Measurements from ENCODE around the gene PUS10. TPM values are rescaled to one million over a fixed set of nuclear protein-coding genes. Genes with fewer than 3 reads are reported as not detected.
"Not testable (repeated sequence)": the region's sequence is repeated elsewhere in the genome, so short reads cannot be mapped to it uniquely, and the experiment has no call there.

Gene PUS10, protein sequence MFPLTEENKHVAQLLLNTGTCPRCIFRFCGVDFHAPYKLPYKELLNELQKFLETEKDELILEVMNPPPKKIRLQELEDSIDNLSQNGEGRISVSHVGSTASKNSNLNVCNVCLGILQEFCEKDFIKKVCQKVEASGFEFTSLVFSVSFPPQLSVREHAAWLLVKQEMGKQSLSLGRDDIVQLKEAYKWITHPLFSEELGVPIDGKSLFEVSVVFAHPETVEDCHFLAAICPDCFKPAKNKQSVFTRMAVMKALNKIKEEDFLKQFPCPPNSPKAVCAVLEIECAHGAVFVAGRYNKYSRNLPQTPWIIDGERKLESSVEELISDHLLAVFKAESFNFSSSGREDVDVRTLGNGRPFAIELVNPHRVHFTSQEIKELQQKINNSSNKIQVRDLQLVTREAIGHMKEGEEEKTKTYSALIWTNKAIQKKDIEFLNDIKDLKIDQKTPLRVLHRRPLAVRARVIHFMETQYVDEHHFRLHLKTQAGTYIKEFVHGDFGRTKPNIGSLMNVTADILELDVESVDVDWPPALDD
- 1 to 10 TPM; 6.5 to 8.4 (median 6.5) TPM for total RNA-seq

DNA sequence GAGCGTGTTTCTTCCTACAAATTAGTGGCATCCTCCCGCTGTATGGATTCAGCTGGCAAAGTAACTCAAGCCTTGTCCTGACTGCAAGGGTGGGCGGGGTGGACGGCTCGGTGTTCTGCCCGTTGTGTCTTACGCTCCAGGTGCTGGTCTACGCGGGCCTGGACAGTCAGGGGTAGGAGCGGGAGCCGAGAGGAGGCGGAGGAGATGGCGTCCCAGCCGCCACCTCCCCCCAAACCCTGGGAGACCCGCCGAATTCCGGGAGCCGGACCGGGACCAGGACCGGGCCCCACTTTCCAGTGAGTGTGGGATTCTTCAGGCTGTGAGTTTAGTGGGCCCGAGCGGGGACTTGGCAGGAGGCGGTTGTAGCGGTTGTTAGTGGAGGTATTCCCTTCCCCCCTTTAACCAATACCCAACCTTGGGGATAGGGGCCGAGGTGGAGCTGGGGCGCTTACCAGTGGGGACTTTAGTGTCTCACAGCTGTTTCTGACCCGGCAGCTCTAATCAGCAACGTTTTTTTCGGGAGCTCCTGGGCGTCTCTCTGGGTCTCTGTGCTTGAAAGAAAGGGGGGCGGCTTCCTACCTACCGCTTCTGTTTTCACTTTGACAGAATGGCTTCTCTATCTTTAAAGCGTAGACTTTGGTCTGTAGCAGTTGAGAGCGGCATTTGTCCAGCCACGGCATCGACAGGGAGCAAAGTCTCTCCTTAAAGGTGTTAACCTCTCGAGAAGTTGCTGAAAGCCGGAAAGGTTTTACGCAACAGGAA, at the start of gene PUS10, which contains the start of gene PEX13:
PUS10 (minus strand) TSS at position 700 of the 762 bp plus-strand sequence. CDS start 6,365 bp downstream, outside the sequence.
PEX13 (plus strand) TSS at position 165 of the 762 bp plus-strand sequence; CDS start at position 205, 40 bp downstream.
- H3K4me3 Mint-ChIP-seq, result peak within 1 kb of the TSS; percentile 93
- DNase-seq, result peak; percentile 42
- peak; percentile 91 to 93 for ATAC-seq
- peaks cover 41% of the 10 kb centered on the region for H3K4me1 Mint-ChIP-seq (ENCODE audit: low read depth)
- no peaks in the 10 kb centered on the region for H3K9me3 Mint-ChIP-seq
- no peaks in the 10 kb centered on the region for H3K27me3 Mint-ChIP-seq (ENCODE audit: low read depth)
- peaks cover 14% of the 10 kb centered on the region for H3K36me3 Mint-ChIP-seq (ENCODE audit: insufficient read depth)

DNA sequence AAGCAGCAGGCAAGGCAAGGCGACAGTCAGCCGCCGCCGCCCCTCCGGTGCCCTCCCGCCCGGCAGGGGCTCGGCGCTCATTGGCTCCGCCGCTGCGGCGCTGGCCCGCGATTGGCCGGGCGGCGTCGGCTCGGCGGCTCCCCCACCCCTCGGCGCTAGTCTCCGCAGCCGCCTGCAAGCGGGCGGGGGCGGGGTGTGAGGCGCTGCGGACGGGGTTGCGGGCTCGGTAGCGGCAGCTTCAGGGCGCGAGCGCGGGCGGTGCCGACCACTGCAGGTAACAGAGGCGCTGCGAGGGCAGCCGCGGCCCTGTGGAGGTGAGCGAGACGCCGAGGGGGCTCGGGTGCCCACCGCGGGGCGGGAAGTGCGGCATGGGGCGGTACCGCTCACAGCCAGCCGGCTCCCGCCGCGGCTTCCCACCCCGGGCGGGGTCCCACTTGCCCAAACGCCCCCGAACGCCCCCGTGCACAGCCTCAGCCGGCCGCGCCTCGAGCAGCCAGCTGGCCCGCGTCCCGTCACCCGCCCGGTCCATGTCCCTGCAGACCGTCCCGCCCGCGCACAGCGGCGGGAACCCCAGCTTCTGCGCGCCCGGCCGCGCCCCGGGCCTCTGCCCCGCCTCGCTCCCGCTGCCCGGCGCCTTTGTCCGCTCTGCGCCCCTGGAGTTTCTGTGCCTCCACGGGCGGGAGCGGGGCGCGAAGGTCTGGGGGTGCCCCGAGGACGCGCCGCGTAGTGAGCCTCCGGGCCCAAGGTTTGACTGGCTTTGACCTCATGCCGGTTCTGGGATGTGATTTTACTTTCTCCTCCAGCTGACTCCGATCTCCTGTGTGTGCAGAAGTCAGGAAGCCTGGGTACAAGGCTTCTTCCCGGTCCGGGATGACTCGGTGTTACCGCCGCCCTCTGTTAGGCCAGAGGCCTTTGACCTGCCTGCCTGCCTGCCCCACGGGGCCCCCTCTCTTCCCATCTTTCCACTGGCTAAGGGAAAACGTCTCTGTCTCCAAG, 48.0 kb upstream of the PUS10 start, which contains the start of gene SANBR:
SANBR (plus strand) TSS at position 158 of the 996 bp plus-strand sequence. CDS start 4,480 bp downstream, outside the sequence.
- Mint-ChIP-seq H3K27me3 (ENCODE audit: low read depth) (no peaks in the 10 kb centered on the region), H3K4me1 (ENCODE audit: low read depth) (peaks cover 12% of the 10 kb centered on the region), H3K36me3 (ENCODE audit: insufficient read depth) (no peaks in the 10 kb centered on the region), H3K9me3 (no peaks in the 10 kb centered on the region), H3K4me3 (peak within 1 kb of the TSS; percentile 88)
- DNase-seq (peak; percentile 75), ATAC-seq (peak; percentile 99)

DNA sequence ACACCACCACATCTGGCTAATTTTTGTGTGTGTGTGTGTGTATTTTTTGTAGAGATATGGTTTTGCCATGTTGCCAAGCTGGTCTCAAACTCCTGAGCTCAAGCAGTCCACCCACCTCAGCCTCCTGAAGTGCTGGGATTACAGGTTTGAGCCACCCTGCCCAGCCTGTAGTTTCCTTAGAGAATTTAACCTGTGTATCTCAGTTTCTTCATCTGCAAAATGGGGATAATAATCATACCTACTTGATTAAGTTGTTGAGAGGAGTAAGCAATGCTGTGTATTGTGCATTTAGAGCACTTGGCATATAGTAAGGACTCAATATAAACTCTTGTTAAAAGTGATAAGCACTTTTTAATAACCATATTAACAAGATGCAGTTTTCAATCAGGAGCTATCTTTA, 41.3 kb upstream of the PUS10 start:
- peaks cover 2% of the 10 kb centered on the region for H3K36me3 Mint-ChIP-seq (ENCODE audit: insufficient read depth)
- no peak overlapping the region for H3K4me3 Mint-ChIP-seq

GRCh38 chr2:61057562-61057961, 39.5 kb upstream of the PUS10 start:
- H3K36me3 Mint-ChIP-seq (ENCODE audit: insufficient read depth), result peaks cover 2% of the 10 kb centered on the region
- H3K9me3 Mint-ChIP-seq, result no peaks in the 10 kb centered on the region
- ATAC-seq (no peak), DNase-seq (no peak)
- H3K4me1 Mint-ChIP-seq (ENCODE audit: low read depth), result peaks cover 3% of the 10 kb centered on the region
- H3K27me3 Mint-ChIP-seq (ENCODE audit: low read depth), result no peaks in the 10 kb centered on the region
- no peak overlapping the region for H3K4me3 Mint-ChIP-seq

More for the DNA sequence above, 41.3 kb upstream of the PUS10 start:
- DNase-seq (no peak), ATAC-seq (no peak)
- H3K9me3 Mint-ChIP-seq, result no peaks in the 10 kb centered on the region
- peaks cover 3% of the 10 kb centered on the region for H3K4me1 Mint-ChIP-seq (ENCODE audit: low read depth)
- H3K27me3 Mint-ChIP-seq (ENCODE audit: low read depth), result no peaks in the 10 kb centered on the region

- no peaks in the 10 kb centered on the region for H3K27me3 Mint-ChIP-seq (ENCODE audit: low read depth)
- no peak overlapping the region for H3K4me3 Mint-ChIP-seq
- peaks cover 3% of the 10 kb centered on the region for H3K4me1 Mint-ChIP-seq (ENCODE audit: low read depth)
- no peaks in the 10 kb centered on the region for H3K9me3 Mint-ChIP-seq
- H3K36me3 Mint-ChIP-seq (ENCODE audit: insufficient read depth), result peaks cover 5% of the 10 kb centered on the region
- no peak for DNase-seq
- ATAC-seq, result no peak
Observed at GRCh38 chr2:61055557-61055956, 37.5 kb upstream of the PUS10 start.

- peaks cover 15% of the 10 kb centered on the region for H3K36me3 Mint-ChIP-seq (ENCODE audit: insufficient read depth)
- no peak overlapping the region for H3K4me3 Mint-ChIP-seq
- no peaks in the 10 kb centered on the region for H3K27me3 Mint-ChIP-seq (ENCODE audit: low read depth)
- DNase-seq (no peak), ATAC-seq (no peak)
- no peaks in the 10 kb centered on the region for H3K9me3 Mint-ChIP-seq
- H3K4me1 Mint-ChIP-seq (ENCODE audit: low read depth), result peaks cover 15% of the 10 kb centered on the region
Observed at GRCh38 chr2:61045999-61046398, 27.9 kb upstream of the PUS10 start.

- no peak for DNase-seq
- no peak overlapping the region for H3K4me3 Mint-ChIP-seq
- H3K27me3 Mint-ChIP-seq (ENCODE audit: low read depth), result no peaks in the 10 kb centered on the region
- peaks cover 14% of the 10 kb centered on the region for H3K36me3 Mint-ChIP-seq (ENCODE audit: insufficient read depth)
- H3K4me1 Mint-ChIP-seq (ENCODE audit: low read depth), result peaks cover 16% of the 10 kb centered on the region
- no peaks in the 10 kb centered on the region for H3K9me3 Mint-ChIP-seq
- no peak for ATAC-seq
Observed at GRCh38 chr2:61045226-61045625, 27.2 kb upstream of the PUS10 start.

- H3K4me3 Mint-ChIP-seq, result no peak overlapping the region
- no peaks in the 10 kb centered on the region for H3K27me3 Mint-ChIP-seq (ENCODE audit: low read depth)
- H3K4me1 Mint-ChIP-seq (ENCODE audit: low read depth), result peaks cover 16% of the 10 kb centered on the region
- ATAC-seq (no peak), DNase-seq (no peak)
- peaks cover 14% of the 10 kb centered on the region for H3K36me3 Mint-ChIP-seq (ENCODE audit: insufficient read depth)
- no peaks in the 10 kb centered on the region for H3K9me3 Mint-ChIP-seq
Observed at GRCh38 chr2:61044636-61045035, 26.6 kb upstream of the PUS10 start.

GRCh38 chr2:61042807-61043206, 24.8 kb upstream of the PUS10 start:
- DNase-seq, result no peak
- H3K9me3 Mint-ChIP-seq, result peaks cover 6% of the 10 kb centered on the region
- H3K27me3 Mint-ChIP-seq (ENCODE audit: low read depth), result no peaks in the 10 kb centered on the region
- H3K4me3 Mint-ChIP-seq, result no peak overlapping the region
- H3K4me1 Mint-ChIP-seq (ENCODE audit: low read depth), result peaks cover 16% of the 10 kb centered on the region
- peaks cover 14% of the 10 kb centered on the region for H3K36me3 Mint-ChIP-seq (ENCODE audit: insufficient read depth)
- no peak for ATAC-seq

- peaks cover 11% of the 10 kb centered on the region for H3K4me1 Mint-ChIP-seq (ENCODE audit: low read depth)
- peaks cover 11% of the 10 kb centered on the region for H3K9me3 Mint-ChIP-seq
- H3K36me3 Mint-ChIP-seq (ENCODE audit: insufficient read depth), result peaks cover 29% of the 10 kb centered on the region
- DNase-seq; H3K27me3 Mint-ChIP-seq (ENCODE audit: low read depth); H3K4me3 Mint-ChIP-seq; ATAC-seq: not testable (repeated sequence)
Observed at GRCh38 chr2:61036643-61037042, 18.6 kb upstream of the PUS10 start.

DNA sequence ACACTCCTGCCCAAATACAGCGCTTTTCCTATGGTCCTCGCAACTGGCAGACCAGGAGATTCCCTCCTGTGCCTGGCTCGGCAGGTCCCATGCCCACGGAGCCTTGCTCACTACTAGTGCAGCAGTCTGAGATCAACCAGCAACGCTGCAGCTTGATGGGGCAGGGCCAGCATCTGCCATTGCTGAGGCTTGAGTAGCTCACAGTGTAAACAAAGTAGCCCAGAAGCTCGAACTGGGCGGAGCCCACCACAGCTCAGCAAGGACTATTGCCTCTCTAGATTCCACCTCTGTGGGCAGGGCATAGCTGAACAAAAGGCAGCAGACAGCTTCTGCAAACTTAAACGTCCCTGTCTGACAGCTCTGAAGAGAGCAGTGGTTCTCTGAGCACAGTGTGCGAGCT, 16.5 kb upstream of the PUS10 start:
- DNase-seq; H3K4me1 Mint-ChIP-seq (ENCODE audit: low read depth); H3K27me3 Mint-ChIP-seq (ENCODE audit: low read depth); ATAC-seq; H3K4me3 Mint-ChIP-seq: not testable (repeated sequence)
- H3K9me3 Mint-ChIP-seq, result peaks cover 11% of the 10 kb centered on the region
- H3K36me3 Mint-ChIP-seq (ENCODE audit: insufficient read depth), result peaks cover 31% of the 10 kb centered on the region

GRCh38 chr2:61029533-61029932, 11.5 kb upstream of the PUS10 start:
- H3K27me3 Mint-ChIP-seq (ENCODE audit: low read depth), result no peaks in the 10 kb centered on the region
- H3K9me3 Mint-ChIP-seq, result no peaks in the 10 kb centered on the region
- no peak for ATAC-seq
- no peak for DNase-seq
- H3K36me3 Mint-ChIP-seq (ENCODE audit: insufficient read depth), result peaks cover 24% of the 10 kb centered on the region
- H3K4me1 Mint-ChIP-seq (ENCODE audit: low read depth), result peaks cover 9% of the 10 kb centered on the region
- H3K4me3 Mint-ChIP-seq, result no peak overlapping the region

DNA sequence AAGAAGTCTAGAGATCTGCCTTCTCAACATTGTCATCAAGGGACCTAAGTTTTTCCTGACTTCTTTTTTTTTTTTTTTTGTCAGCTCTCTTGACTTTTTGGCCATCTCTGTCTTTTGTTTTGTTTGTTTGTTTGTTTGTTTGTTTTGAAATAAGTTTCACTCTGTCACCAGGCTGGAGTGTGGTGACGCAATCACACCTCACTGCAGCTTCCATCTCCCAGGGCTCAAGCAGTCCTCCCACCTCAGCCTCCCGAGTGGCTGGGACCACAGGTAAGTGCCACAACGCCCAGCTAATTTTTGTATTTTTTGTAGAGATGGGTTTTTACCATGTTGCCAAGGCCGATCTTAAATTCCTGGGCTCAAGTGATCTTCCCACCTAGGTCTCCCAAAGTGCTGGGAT, 5.6 kb upstream of the PUS10 start:
- H3K4me1 Mint-ChIP-seq (ENCODE audit: low read depth), result peaks cover 36% of the 10 kb centered on the region
- DNase-seq (no peak), ATAC-seq (no peak)

More for the DNA sequence above, 5.6 kb upstream of the PUS10 start:
- Mint-ChIP-seq H3K9me3 (no peaks in the 10 kb centered on the region), H3K4me3 (no peak overlapping the region), H3K27me3 (ENCODE audit: low read depth) (no peaks in the 10 kb centered on the region), H3K36me3 (ENCODE audit: insufficient read depth) (peaks cover 29% of the 10 kb centered on the region)

All from activated T-cell treated with anti-CD3 and anti-CD28 coated beads, Interleukin-2, amount 50 U/mL, for 4 hours (primary cell).